ENCODE results near the gene PDE9A. TPM values are rescaled to one million over a fixed set of nuclear protein-coding genes. Genes with fewer than 3 reads are reported as not detected.

Gene PDE9A
- total RNA-seq, 1 donor from 2014 or later = 31.4 TPM

DNA sequence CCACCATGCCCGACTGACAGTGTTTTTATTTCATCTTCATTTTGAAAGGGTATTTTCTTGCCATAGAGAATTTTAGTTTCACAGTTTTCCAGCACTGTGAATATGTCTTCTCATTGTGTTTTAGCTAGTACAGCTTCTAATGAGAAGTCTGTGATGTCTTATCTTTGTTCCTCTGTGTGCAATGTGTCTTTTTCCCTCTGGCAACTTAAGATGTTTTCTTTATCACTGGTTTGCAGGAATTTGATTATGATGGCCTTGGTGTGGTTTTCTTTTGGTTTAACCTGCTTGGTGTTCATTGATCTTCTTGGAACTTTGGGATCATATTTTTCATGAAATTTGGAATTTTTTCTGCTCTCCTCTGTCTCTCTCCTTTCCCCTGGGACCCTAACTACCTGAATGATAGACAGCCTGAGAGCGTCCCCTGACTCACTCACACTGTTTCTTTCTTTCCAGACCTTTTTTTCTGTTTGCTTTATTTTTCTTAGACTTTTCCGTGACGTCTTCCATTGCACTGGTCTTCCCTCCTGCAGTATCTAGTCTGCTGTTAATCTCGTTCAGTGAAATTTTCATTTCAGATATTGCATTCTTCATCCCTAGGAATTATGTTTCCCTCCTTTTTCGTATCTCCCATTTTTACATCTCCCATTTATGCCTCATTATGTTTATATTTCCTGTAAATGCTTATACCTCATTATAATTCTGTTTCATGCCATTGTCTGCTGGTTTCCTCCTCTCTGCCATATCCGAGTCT, 48.5 kb downstream of the PDE9A start:
- peaks cover 5% of the 10 kb centered on the region for H3K9me3 Mint-ChIP-seq
- no peak for DNase-seq (ENCODE audit: low read depth, low spot score)
- no peak overlapping the region for H3K4me3 Mint-ChIP-seq
- H3K27ac Mint-ChIP-seq (ENCODE audit: unreplicated experiment) = no peak overlapping the region
- H3K27me3 Mint-ChIP-seq (ENCODE audit: low read depth) = no peaks in the 10 kb centered on the region
- TF ChIP-seq, protein P1, sequence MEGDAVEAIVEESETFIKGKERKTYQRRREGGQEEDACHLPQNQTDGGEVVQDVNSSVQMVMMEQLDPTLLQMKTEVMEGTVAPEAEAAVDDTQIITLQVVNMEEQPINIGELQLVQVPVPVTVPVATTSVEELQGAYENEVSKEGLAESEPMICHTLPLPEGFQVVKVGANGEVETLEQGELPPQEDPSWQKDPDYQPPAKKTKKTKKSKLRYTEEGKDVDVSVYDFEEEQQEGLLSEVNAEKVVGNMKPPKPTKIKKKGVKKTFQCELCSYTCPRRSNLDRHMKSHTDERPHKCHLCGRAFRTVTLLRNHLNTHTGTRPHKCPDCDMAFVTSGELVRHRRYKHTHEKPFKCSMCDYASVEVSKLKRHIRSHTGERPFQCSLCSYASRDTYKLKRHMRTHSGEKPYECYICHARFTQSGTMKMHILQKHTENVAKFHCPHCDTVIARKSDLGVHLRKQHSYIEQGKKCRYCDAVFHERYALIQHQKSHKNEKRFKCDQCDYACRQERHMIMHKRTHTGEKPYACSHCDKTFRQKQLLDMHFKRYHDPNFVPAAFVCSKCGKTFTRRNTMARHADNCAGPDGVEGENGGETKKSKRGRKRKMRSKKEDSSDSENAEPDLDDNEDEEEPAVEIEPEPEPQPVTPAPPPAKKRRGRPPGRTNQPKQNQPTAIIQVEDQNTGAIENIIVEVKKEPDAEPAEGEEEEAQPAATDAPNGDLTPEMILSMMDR (conservative IDR thresholded peaks at IDR 0.05) = no peak
- peaks cover 38% of the 10 kb centered on the region for H3K36me3 Mint-ChIP-seq (ENCODE audit: low read depth)
- peaks cover 32% of the 10 kb centered on the region for H3K4me1 Mint-ChIP-seq

DNA sequence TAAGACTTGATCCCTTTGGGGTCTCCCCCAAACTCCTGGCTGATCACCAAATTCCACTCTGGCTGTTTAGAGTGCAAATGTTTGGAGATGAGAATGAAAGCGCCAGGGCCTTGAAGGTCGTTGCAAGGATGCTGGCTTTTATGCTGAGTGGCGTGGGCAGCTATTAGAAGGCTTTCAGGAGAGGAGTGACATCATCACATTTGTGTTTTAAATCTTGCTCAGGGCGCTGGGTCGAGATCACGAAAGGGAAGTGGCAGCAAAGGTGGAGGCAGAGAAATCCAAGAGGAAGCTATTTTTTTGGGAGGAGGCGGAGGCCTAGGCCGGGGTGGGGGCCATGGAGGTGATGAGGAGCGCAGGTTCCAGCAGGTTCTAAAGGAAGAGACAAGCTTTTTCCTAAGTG, 49.3 kb downstream of the PDE9A start:
- Mint-ChIP-seq H3K27me3 (ENCODE audit: low read depth) (no peaks in the 10 kb centered on the region), H3K36me3 (ENCODE audit: low read depth) (peaks cover 38% of the 10 kb centered on the region), H3K4me3 (no peak overlapping the region), H3K27ac (ENCODE audit: unreplicated experiment) (no peak overlapping the region), H3K9me3 (peaks cover 5% of the 10 kb centered on the region), H3K4me1 (peaks cover 36% of the 10 kb centered on the region)
- TF ChIP-seq, protein P1 (conservative IDR thresholded peaks at IDR 0.05) = no peak
- no peak for DNase-seq (ENCODE audit: low read depth, low spot score)

DNA sequence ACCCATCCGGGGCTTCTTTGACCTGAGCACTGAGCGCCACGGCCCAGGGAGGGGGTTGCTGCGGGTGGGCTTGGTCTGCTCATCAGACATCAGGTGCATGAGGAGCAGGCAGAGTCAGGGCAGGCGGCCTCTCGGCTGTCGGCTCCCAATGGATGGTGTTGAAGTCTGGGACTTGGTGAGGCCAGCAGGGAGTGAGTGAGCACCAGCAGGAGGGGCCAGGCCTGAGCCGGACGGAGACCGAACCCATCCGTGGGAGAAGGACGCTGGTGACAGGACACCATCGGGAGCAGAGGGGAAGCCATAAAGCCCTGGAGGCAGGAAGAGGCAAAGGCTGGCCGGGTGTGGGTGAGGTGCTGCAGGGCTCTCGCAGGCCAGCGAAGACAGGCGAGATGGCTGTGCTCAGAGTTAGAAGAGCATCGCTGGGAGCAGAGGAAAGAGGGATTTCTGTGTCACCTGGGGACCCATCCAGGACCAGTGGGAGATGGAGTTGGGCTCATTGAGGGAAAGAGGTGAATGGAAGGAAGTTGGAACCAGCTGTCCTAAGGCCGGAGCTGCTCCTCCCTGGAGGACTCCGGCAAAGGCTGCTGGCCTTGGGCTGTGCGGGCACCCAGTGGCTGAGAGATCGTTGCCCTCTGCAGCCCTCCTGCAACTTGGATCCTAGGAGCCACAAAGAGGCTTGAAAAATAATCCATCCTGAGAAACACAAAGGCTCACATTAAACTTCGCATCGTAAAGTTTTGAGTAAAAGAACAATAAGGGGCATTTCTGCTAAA, 49.9 kb downstream of the PDE9A start:
- Mint-ChIP-seq H3K4me3 (no peak overlapping the region), H3K9me3 (peaks cover 5% of the 10 kb centered on the region), H3K36me3 (ENCODE audit: low read depth) (peaks cover 36% of the 10 kb centered on the region), H3K4me1 (peaks cover 42% of the 10 kb centered on the region), H3K27ac (ENCODE audit: unreplicated experiment) (peak overlapping the region; percentile 79), H3K27me3 (ENCODE audit: low read depth) (no peaks in the 10 kb centered on the region)
- no peak for DNase-seq (ENCODE audit: low read depth, low spot score)
- TF ChIP-seq, protein P1 (conservative IDR thresholded peaks at IDR 0.05) = no peak

DNA sequence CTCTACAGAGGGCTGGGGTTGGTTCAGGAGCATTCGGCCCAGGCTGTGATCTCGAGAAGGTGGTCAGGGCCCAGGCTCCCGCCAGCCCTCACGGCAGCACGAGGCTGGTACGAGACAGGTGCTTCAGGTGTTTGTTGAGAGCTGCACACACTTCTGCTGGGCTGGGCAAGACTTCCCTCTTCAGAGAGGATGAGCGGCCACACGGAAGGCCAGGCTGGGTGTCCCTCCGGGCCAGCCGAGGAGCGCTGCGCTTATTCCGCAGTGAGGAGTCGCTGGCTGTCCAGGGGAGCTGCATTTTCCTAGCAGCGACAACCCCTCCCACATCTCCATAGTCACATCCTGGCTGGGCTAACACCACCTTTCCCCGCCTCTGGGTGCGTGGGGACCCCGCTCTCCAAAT, 50.5 kb downstream of the PDE9A start:
- Mint-ChIP-seq H3K4me3 (no peak overlapping the region), H3K4me1 (peaks cover 42% of the 10 kb centered on the region), H3K36me3 (ENCODE audit: low read depth) (peaks cover 35% of the 10 kb centered on the region), H3K27ac (ENCODE audit: unreplicated experiment) (no peak overlapping the region), H3K9me3 (peaks cover 5% of the 10 kb centered on the region), H3K27me3 (ENCODE audit: low read depth) (no peaks in the 10 kb centered on the region)
- DNase-seq (ENCODE audit: low read depth, low spot score) = no peak
- TF ChIP-seq, protein P1 (conservative IDR thresholded peaks at IDR 0.05) = no peak

DNA sequence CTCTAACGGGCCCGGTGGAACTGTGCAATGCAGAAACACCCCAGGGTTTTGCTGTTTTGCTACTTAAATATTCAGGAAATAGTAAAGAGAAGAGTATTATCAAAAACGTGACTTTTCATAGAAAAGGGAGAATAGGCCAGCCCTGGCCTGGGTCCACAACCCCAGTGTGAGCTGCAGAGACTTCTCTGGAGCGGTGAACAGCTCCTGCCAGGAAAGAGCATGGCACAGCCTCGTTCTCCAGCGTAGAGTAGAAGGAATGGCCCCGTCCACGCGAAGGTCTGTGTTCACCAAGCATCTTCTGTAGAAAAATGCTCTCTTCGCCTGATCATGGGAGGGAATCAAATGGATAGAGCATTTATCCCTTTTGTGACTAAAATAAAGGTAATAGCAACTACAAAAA, 51.4 kb downstream of the PDE9A start:
- TF ChIP-seq, protein P1 (conservative IDR thresholded peaks at IDR 0.05) = no peak
- Mint-ChIP-seq H3K4me1 (peaks cover 42% of the 10 kb centered on the region), H3K4me3 (no peak overlapping the region), H3K9me3 (peaks cover 5% of the 10 kb centered on the region), H3K27ac (ENCODE audit: unreplicated experiment) (no peak overlapping the region), H3K36me3 (ENCODE audit: low read depth) (peaks cover 36% of the 10 kb centered on the region), H3K27me3 (ENCODE audit: low read depth) (no peaks in the 10 kb centered on the region)
- DNase-seq (ENCODE audit: low read depth, low spot score) = no peak

All from neural crest cell (in vitro differentiated cells).